ENCODE measurements around the gene LRRC8A.

- TF ChIP-seq CTCF (conservative IDR thresholded peaks at IDR 0.05; ENCODE audit: low read depth, low read length), result no peak
- TF ChIP-seq SMC3 (IDR thresholded peaks at IDR 0.05; ENCODE audit: low read depth, low read length), result no peak
- no peak for TF ChIP-seq RAD21 (IDR thresholded peaks at IDR 0.05; ENCODE audit: low read length)
- no peak for TF ChIP-seq POLR2A (IDR thresholded peaks at IDR 0.05; ENCODE audit: low read depth, low read length)
- TF ChIP-seq CEBPB (IDR thresholded peaks at IDR 0.05; ENCODE audit: low read depth, low read length), result no peak
- TF ChIP-seq MAFK (IDR thresholded peaks at IDR 0.05; ENCODE audit: low read depth, low read length), result no peak
- TF ChIP-seq RCOR1 (IDR thresholded peaks at IDR 0.05; ENCODE audit: insufficient replicate concordance, low read length), result no peak
Measured at GRCh38 chr9:128877852-128878251, 4.1 kb upstream of the LRRC8A start.
